Skeletal muscle tissue (tissue), 4 donors: ENCODE data around the gene FLT4. TPM values are rescaled to one million over a fixed set of nuclear protein-coding genes. Genes with fewer than 3 reads are reported as not detected.

Source experiments
- H3K27ac ChIP-seq: one replicate; pipeline ENCODE4 v1.7.0; 2013; ENCODE audit warnings: mild to moderate bottlenecking, low read depth, low read length, inconsistent platforms
- H3K27me3 ChIP-seq, 3 donors: one replicate each; pipeline ENCODE4 v1.7.0; 2013; ENCODE audit warnings: low read length in 3 of 3; ENCODE audit not compliant: control insufficient read depth in 3 of 3, insufficient read depth in 3 of 3
- H3K36me3 ChIP-seq, 3 donors: one replicate each; pipeline ENCODE4 v1.7.0; 2013; ENCODE audit warnings: low read length in 3 of 3; ENCODE audit not compliant: control insufficient read depth in 3 of 3, insufficient read depth in 3 of 3
- H3K4me1 ChIP-seq, 3 donors: one replicate each; pipeline ENCODE4 v1.7.0; 2013; ENCODE audit warnings: low read length in 3 of 3, mild to moderate bottlenecking in 3 of 3; ENCODE audit not compliant: control insufficient read depth in 3 of 3, insufficient read depth in 3 of 3
- H3K4me3 ChIP-seq, 3 donors: one replicate each; pipeline ENCODE4 v1.7.0; 2013; ENCODE audit warnings: low read length in 3 of 3
- H3K9ac ChIP-seq, 3 donors: one replicate each; pipeline ENCODE4 v1.7.0; 2013; ENCODE audit warnings: low read length in 3 of 3, mild to moderate bottlenecking in 3 of 3, moderate library complexity in 2 of 3, low read depth in 1 of 3
- H3K9me3 ChIP-seq, 3 donors: one replicate each; pipeline ENCODE4 v1.7.0; 2013; ENCODE audit warnings: low read length in 3 of 3; ENCODE audit not compliant: control insufficient read depth in 3 of 3
- total RNA-seq: library from RNA; depleted of rRNA; stranded (reverse); fragments of >200 nt; gene quantifications from one replicate; pipeline ENCODE4 v1.2.3, GENCODE V29; 2014
- donor health status: Osteomylitis.

FLT4 gene
- total RNA-seq, 1 donor from 2014 or later = 8.4 TPM

GRCh38 chr5:180555168-180555921 is 94.1 kb downstream of the FLT4 start:
- Histone ChIP-seq H3K36me3 (peaks cover 0 to 5% (median 0%) of the 10 kb centered on the region in 3 donors), H3K9ac (no peak overlapping the region), H3K4me1 (no peaks in the 10 kb centered on the region), H3K27ac (no peak overlapping the region), H3K9me3 (no peaks in the 10 kb centered on the region), H3K27me3 (no peaks in the 10 kb centered on the region), H3K4me3 (no peak overlapping the region)

GRCh38 chr5:180553530-180553929 is 95.9 kb downstream of the FLT4 start:
- peaks cover 0 to 5% (median 0%) of the 10 kb centered on the region in 3 donors for H3K36me3 ChIP-seq
- no peak overlapping the region for H3K9ac ChIP-seq
- no peak overlapping the region for H3K27ac ChIP-seq
- peaks cover 0 to under 1% (median 0%) of the 10 kb centered on the region in 3 donors for H3K4me1 ChIP-seq
- no peaks in the 10 kb centered on the region for H3K9me3 ChIP-seq
- no peaks in the 10 kb centered on the region for H3K27me3 ChIP-seq
- H3K4me3 ChIP-seq = no peak overlapping the region

Other genes with a start within 250 kb of the FLT4 start
- 15.1 TPM for gene CNOT6, start 155.2 kb downstream of the FLT4 start, total RNA-seq
- gene SCGB3A1, start 58.1 kb downstream of the FLT4 start, total RNA-seq = 1.0 TPM
- not detected for gene OR2Y1, start 90.5 kb upstream of the FLT4 start, total RNA-seq
- 38.1 TPM for gene MGAT1, start 153.2 kb upstream of the FLT4 start, total RNA-seq
- gene ZFP62, start 211.7 kb upstream of the FLT4 start, total RNA-seq = 16.2 TPM
- not detected for gene BTNL8, start 249.6 kb upstream of the FLT4 start, total RNA-seq